Upper lobe of right lung (tissue), 1 donor: Measurements from ENCODE around the gene PDZK1IP1. TPM values are rescaled to one million over a fixed set of nuclear protein-coding genes. Genes with fewer than 3 reads are reported as not detected.

Experiments used
- ATAC-seq: fragments of 200-7000 bp; cut with Tn5 transposase; one replicate; pipeline ENCODE4 v1.9.1; 2020; ENCODE audit warnings: mild to moderate bottlenecking, moderate library complexity
- DNase-seq: peaks from one replicate; pipeline ENCODE4 v3.0.0-alpha.2; 2020
- H3K27ac ChIP-seq: fragments of 200-600 bp; one replicate; pipeline ENCODE4 v1.8.0; 2022
- H3K27me3 ChIP-seq: fragments of 200-600 bp; one replicate; pipeline ENCODE4 v1.8.0; 2022; ENCODE audit warnings: mild to moderate bottlenecking
- H3K36me3 ChIP-seq: fragments of 200-600 bp; one replicate; pipeline ENCODE4 v1.8.0; 2022
- H3K4me1 ChIP-seq: fragments of 200-600 bp; one replicate; pipeline ENCODE4 v1.8.0; 2022
- H3K4me3 ChIP-seq: fragments of 200-600 bp; one replicate; pipeline ENCODE4 v1.8.0; 2022; ENCODE audit warnings: mild to moderate bottlenecking
- H3K9me3 ChIP-seq: fragments of 200-600 bp; one replicate; pipeline ENCODE4 v1.8.0; 2022
- CTCF ChIP-seq: fragments of 200-600 bp; IDR thresholded peaks from one replicate; pipeline ENCODE4 v1.8.0; 2022; ENCODE audit warnings: antibody characterized with exemption
- intact Hi-C: fragments of 100-400 bp; cut with DNase I; formaldehyde crosslinking; loops from one replicate; pipeline ENCODE4 v1.11.0; 2022
- total RNA-seq: library from RNA; stranded (reverse); fragmentation: NEBNext Ultra II Directional; extraction: Animal tissue kit (Norgen Biotek cat#: 25700); gene quantifications from one replicate; pipeline ENCODE4 v1.2.1, GENCODE V29; 2021
- donor health status: DM: no; HTN: yes; CAD: no; lungs with severe emphysema.

Gene PDZK1IP1
- total RNA-seq, 1 donor from 2014 or later, result 41.2 TPM

GRCh38 chr1:47225430-47226100 is 35.7 kb upstream of the PDZK1IP1 start:
- H3K4me1 ChIP-seq, result peaks cover 4% of the 10 kb centered on the region
- H3K27me3 ChIP-seq, result peaks cover 69% of the 10 kb centered on the region
- peak overlapping the region; percentile 36 for H3K4me3 ChIP-seq
- no peaks in the 10 kb centered on the region for H3K9me3 ChIP-seq
- no peak overlapping the region for H3K27ac ChIP-seq
- no peaks in the 10 kb centered on the region for H3K36me3 ChIP-seq
- intact Hi-C loops, result no loop called here
- ATAC-seq, result peak; percentile 25
- no peak for TF ChIP-seq CTCF
- DNase-seq, result no peak

- Histone ChIP-seq H3K27me3 (peaks cover 62% of the 10 kb centered on the region), H3K36me3 (no peaks in the 10 kb centered on the region), H3K4me1 (peaks cover 4% of the 10 kb centered on the region), H3K4me3 (peak overlapping the region; percentile 36), H3K27ac (no peak overlapping the region), H3K9me3 (no peaks in the 10 kb centered on the region)
- intact Hi-C loops, result no loop called here
- ATAC-seq (peak; percentile 2), DNase-seq (no peak)
- TF ChIP-seq CTCF, result no peak
Measured at GRCh38 chr1:47224676-47225399, 35.0 kb upstream of the PDZK1IP1 start.

GRCh38 chr1:47223921-47224675 is 34.3 kb upstream of the PDZK1IP1 start:
- no peaks in the 10 kb centered on the region for H3K36me3 ChIP-seq
- DNase-seq, result no peak
- H3K27me3 ChIP-seq, result peaks cover 55% of the 10 kb centered on the region
- H3K9me3 ChIP-seq, result no peaks in the 10 kb centered on the region
- intact Hi-C loops, result no loop called here
- H3K4me3 ChIP-seq, result no peak overlapping the region
- no peak for ATAC-seq
- H3K27ac ChIP-seq, result no peak overlapping the region
- H3K4me1 ChIP-seq, result peaks cover 4% of the 10 kb centered on the region
- no peak for TF ChIP-seq CTCF

GRCh38 chr1:47223174-47223920 is 33.5 kb upstream of the PDZK1IP1 start:
- H3K4me1 ChIP-seq, result peaks cover 4% of the 10 kb centered on the region
- TF ChIP-seq CTCF, result no peak
- intact Hi-C loops, result no loop called here
- ATAC-seq (no peak), DNase-seq (no peak)
- H3K4me3 ChIP-seq, result no peak overlapping the region
- no peaks in the 10 kb centered on the region for H3K36me3 ChIP-seq
- H3K9me3 ChIP-seq, result no peaks in the 10 kb centered on the region
- peaks cover 48% of the 10 kb centered on the region for H3K27me3 ChIP-seq
- no peak overlapping the region for H3K27ac ChIP-seq

GRCh38 chr1:47222476-47222875 is 32.6 kb upstream of the PDZK1IP1 start:
- H3K9me3 ChIP-seq, result no peaks in the 10 kb centered on the region
- intact Hi-C loops, result no loop called here

More at GRCh38 chr1:47222476-47222875, 32.6 kb upstream of the PDZK1IP1 start:
- Histone ChIP-seq H3K4me1 (peaks cover 4% of the 10 kb centered on the region), H3K4me3 (no peak overlapping the region), H3K36me3 (no peaks in the 10 kb centered on the region), H3K27ac (no peak overlapping the region), H3K27me3 (peaks cover 40% of the 10 kb centered on the region)
- no peak for TF ChIP-seq CTCF
- ATAC-seq, result no peak
- no peak for DNase-seq
